Fibroblast of villous mesenchyme (primary cell): ENCODE data around the gene UBE2V1. TPM values are rescaled to one million over a fixed set of nuclear protein-coding genes. Genes with fewer than 3 reads are reported as not detected.

Experiments
- DNase-seq: peaks from one replicate; pipeline ENCODE4 v3.0.0-alpha.2; 2010; ENCODE audit warnings: low read depth
- H3K4me3 ChIP-seq: 2 replicates; pipeline ENCODE4 v1.5.1; 2011; ENCODE audit warnings: low read depth, mild to moderate bottlenecking, low read length
- CTCF ChIP-seq: IDR thresholded peaks from 2 replicates; pipeline ENCODE4 v1.5.1; 2012; ENCODE audit warnings: low read depth, mild to moderate bottlenecking, low read length; ENCODE audit not compliant: insufficient read depth
- total RNA-seq: library from RNA; depleted of rRNA; stranded (reverse); fragments of >200 nt; gene quantifications from 2 replicates; pipeline ENCODE4 v1.2.3, GENCODE V29; 2012

Gene UBE2V1
- total RNA-seq, 1 donor = 88.1 TPM

- no peak for TF ChIP-seq CTCF
- no peak for DNase-seq
- H3K4me3 ChIP-seq = no peak overlapping the region
Observed at GRCh38 chr20:50128520-50128905, 15.6 kb upstream of the UBE2V1 start.

- H3K4me3 ChIP-seq = no peak overlapping the region
- TF ChIP-seq CTCF = no peak
- DNase-seq = no peak
Observed at GRCh38 chr20:50127587-50128519, 14.9 kb upstream of the UBE2V1 start.

- DNase-seq = no peak
- no peak overlapping the region for H3K4me3 ChIP-seq
- TF ChIP-seq CTCF = no peak
Observed at GRCh38 chr20:50126662-50127061, 13.7 kb upstream of the UBE2V1 start.

GRCh38 chr20:50125279-50125678 is 12.3 kb upstream of the UBE2V1 start:
- H3K4me3 ChIP-seq = no peak overlapping the region
- TF ChIP-seq CTCF = no peak
- DNase-seq = no peak

- no peak for DNase-seq
- H3K4me3 ChIP-seq = no peak overlapping the region
- no peak for TF ChIP-seq CTCF
Observed at GRCh38 chr20:50124496-50124895, 11.5 kb upstream of the UBE2V1 start.

- no peak for TF ChIP-seq CTCF
- no peak overlapping the region for H3K4me3 ChIP-seq
- no peak for DNase-seq
Observed at GRCh38 chr20:50123418-50123817, 10.5 kb upstream of the UBE2V1 start.
